ENCODE data around the gene VPS25. TPM values are rescaled to one million over a fixed set of nuclear protein-coding genes. Genes with fewer than 3 reads are reported as not detected.

VPS25 gene
- total RNA-seq, 2 experiments from 2014 or later: 51.9 to 59.4 TPM

DNA sequence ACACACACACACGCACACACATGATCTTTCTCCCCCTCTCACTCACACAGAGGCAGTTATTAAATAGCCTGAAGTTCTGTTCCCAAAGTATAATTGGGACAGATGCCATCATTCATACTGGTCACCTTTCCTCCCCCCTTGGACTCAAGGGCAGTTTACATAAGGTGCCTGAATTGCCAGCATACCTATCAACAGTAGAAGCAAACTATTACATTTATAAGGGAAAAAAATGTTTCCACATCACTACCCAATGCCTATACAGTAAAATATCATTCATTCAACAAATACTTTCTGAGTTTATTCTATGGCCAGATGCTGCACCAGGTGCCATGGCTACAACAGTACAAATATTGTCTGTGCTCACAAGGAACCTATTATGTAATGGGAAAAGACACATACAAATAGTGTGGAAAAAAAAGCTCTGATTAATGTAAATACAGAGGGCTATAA lies 31.7 kb downstream of the VPS25 start:
- Mint-ChIP-seq H3K27me3 (peaks cover 5% of the 10 kb centered on the region), H3K27ac (no peak overlapping the region), H3K4me1 (no peaks in the 10 kb centered on the region), H3K9me3 (no peaks in the 10 kb centered on the region), H3K36me3 (ENCODE audit: low read depth) (peaks cover 4% of the 10 kb centered on the region), H3K4me3 (no peak overlapping the region)
- POLR2A ChIA-PET: no interaction called here
- CTCF ChIA-PET: interaction anchor here (0.6 kb wide), 1 partner anchor 25 kb away, joined by 3 read pairs; no protein-coding TSS in a partner anchor
- no peak for DNase-seq

GRCh38 chr17:42806249-42806648 lies 33.0 kb downstream of the VPS25 start:
- ChIA-PET CTCF (interaction anchor here (0.8 to 1.2 kb wide), 4 partner anchors 12 to 40 kb away, joined by 3 to 6 read pairs (median 4); partner anchors contain the start of genes BECN1 and VPS25), POLR2A (no interaction called here)
- H3K4me1 Mint-ChIP-seq: no peaks in the 10 kb centered on the region
- peaks cover 2% of the 10 kb centered on the region for H3K27me3 Mint-ChIP-seq
- no peaks in the 10 kb centered on the region for H3K9me3 Mint-ChIP-seq
- no peak overlapping the region for H3K27ac Mint-ChIP-seq
- no peak for DNase-seq
- H3K4me3 Mint-ChIP-seq: no peak overlapping the region
- H3K36me3 Mint-ChIP-seq (ENCODE audit: low read depth): peaks cover 9% of the 10 kb centered on the region

GRCh38 chr17:42809250-42809649 lies 36.0 kb downstream of the VPS25 start:
- CTCF ChIA-PET: interaction anchor here (0.6 to 1.8 kb wide), 3 partner anchors 13 to 535 kb away, joined by 3 to 5 read pairs (median 4); partner anchors contain the start of gene BECN1
- POLR2A ChIA-PET: no interaction called here
- Mint-ChIP-seq H3K4me3 (no peak overlapping the region), H3K9me3 (no peaks in the 10 kb centered on the region), H3K36me3 (ENCODE audit: low read depth) (peaks cover 24% of the 10 kb centered on the region), H3K4me1 (no peaks in the 10 kb centered on the region), H3K27me3 (no peaks in the 10 kb centered on the region), H3K27ac (no peak overlapping the region)
- no peak for DNase-seq

- peaks cover 68% of the 10 kb centered on the region for H3K36me3 Mint-ChIP-seq (ENCODE audit: low read depth)
- no peaks in the 10 kb centered on the region for H3K4me1 Mint-ChIP-seq
- H3K4me3 Mint-ChIP-seq: no peak overlapping the region
- no peak for DNase-seq
- ChIA-PET CTCF (interaction anchor here (1.3 to 2.9 kb wide), 2 partner anchors 10 to 42 kb away, joined by 3 to 18 read pairs; partner anchors contain the start of genes BECN1 and VPS25), POLR2A (no interaction called here)
- H3K9me3 Mint-ChIP-seq: no peaks in the 10 kb centered on the region
- peak overlapping the region; percentile 16 for H3K27ac Mint-ChIP-seq
- H3K27me3 Mint-ChIP-seq: no peaks in the 10 kb centered on the region
Observed at GRCh38 chr17:42814633-42815399, 41.6 kb downstream of the VPS25 start.

DNA sequence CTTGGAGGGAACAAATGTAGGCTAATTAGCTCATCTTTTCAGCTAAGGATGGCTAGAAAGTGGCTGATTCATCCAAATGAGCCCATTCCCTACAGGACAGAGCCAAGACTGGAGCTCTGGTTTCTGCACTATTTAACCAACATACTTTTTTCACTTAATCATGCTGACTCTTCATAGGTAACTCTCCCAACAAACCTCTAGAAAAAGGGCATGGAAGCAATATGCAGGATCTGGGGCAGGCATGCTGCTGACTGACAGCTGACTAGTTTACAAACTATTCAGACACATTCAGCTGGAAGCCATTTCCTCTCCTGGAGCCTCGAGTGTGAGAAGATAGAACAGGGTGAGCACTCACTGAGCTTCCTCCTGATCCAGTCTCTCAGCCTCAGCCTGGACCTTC lies 44.6 kb downstream of the VPS25 start:
- Mint-ChIP-seq H3K27me3 (no peaks in the 10 kb centered on the region), H3K4me1 (peaks cover 21% of the 10 kb centered on the region), H3K36me3 (ENCODE audit: low read depth) (peaks cover 73% of the 10 kb centered on the region), H3K27ac (no peak overlapping the region), H3K9me3 (no peaks in the 10 kb centered on the region), H3K4me3 (no peak overlapping the region)
- ChIA-PET POLR2A (no interaction called here), CTCF (interaction anchor here (1.0 to 5.8 kb wide), 4 partner anchors 12 to 30 kb away, joined by 3 to 23 read pairs (median 4); partner anchors contain the start of gene PSME3)
- DNase-seq: no peak

DNA sequence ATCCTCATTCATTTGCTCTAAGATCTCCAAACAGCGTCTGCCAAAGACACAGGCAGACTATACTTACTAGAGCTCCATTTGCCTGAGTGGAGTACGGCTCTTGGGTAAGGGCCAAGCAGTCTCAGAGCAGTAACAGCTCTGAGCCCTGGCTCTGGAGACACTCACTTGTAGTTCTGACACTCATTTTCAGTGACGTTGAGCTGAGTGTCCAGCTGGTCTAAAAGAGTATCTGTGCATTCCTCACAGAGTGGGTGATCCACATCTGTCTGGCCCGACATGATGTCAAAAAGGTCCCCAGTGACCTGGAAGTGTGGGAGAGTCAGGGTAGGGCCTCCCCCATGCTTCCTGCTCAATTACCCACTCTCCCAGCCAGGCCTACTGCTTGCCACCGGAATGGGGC lies 45.1 kb downstream of the VPS25 start:
- H3K36me3 Mint-ChIP-seq (ENCODE audit: low read depth): peaks cover 73% of the 10 kb centered on the region
- no peaks in the 10 kb centered on the region for H3K9me3 Mint-ChIP-seq
- ChIA-PET CTCF (interaction anchor here (1.0 to 5.8 kb wide), 4 partner anchors 12 to 31 kb away, joined by 3 to 23 read pairs (median 4); partner anchors contain the start of gene PSME3), POLR2A (interaction anchor here (0.6 kb wide), 1 partner anchor 32 kb away, joined by 3 read pairs; no protein-coding TSS in a partner anchor)
- no peaks in the 10 kb centered on the region for H3K27me3 Mint-ChIP-seq
- DNase-seq: no peak
- no peak overlapping the region for H3K27ac Mint-ChIP-seq
- H3K4me1 Mint-ChIP-seq: peaks cover 24% of the 10 kb centered on the region
- no peak overlapping the region for H3K4me3 Mint-ChIP-seq

GRCh38 chr17:42819939-42820535 lies 46.8 kb downstream of the VPS25 start:
- no peaks in the 10 kb centered on the region for H3K9me3 Mint-ChIP-seq
- POLR2A ChIA-PET: interaction anchor here (0.5 kb wide), 1 partner anchor 12 kb away, joined by 3 read pairs; no protein-coding TSS in a partner anchor
- no peak overlapping the region for H3K27ac Mint-ChIP-seq
- H3K4me1 Mint-ChIP-seq: peaks cover 36% of the 10 kb centered on the region
- peak; percentile 73 for DNase-seq
- CTCF ChIA-PET: interaction anchor here (0.8 to 5.8 kb wide), 6 partner anchors 8 to 79 kb away, joined by 3 to 23 read pairs (median 4); partner anchors contain the start of gene PSME3
- H3K27me3 Mint-ChIP-seq: no peaks in the 10 kb centered on the region
- H3K36me3 Mint-ChIP-seq (ENCODE audit: low read depth): peaks cover 59% of the 10 kb centered on the region
- H3K4me3 Mint-ChIP-seq: no peak overlapping the region

- Mint-ChIP-seq H3K4me1 (peaks cover 38% of the 10 kb centered on the region), H3K27me3 (no peaks in the 10 kb centered on the region), H3K9me3 (no peaks in the 10 kb centered on the region), H3K27ac (no peak overlapping the region), H3K4me3 (no peak overlapping the region), H3K36me3 (ENCODE audit: low read depth) (peaks cover 50% of the 10 kb centered on the region)
- CTCF ChIA-PET: interaction anchor here (1.6 to 5.8 kb wide), 2 partner anchors 11 to 16 kb away, joined by 5 to 23 read pairs; partner anchors contain the start of gene PSME3
- POLR2A ChIA-PET: no interaction called here
- no peak for DNase-seq
Observed at GRCh38 chr17:42821176-42821575, 47.9 kb downstream of the VPS25 start.

- peaks cover 3% of the 10 kb centered on the region for H3K36me3 Mint-ChIP-seq (ENCODE audit: low read depth)
- peaks cover 27% of the 10 kb centered on the region for H3K4me1 Mint-ChIP-seq
- POLR2A ChIA-PET: no interaction called here
- peaks cover 6% of the 10 kb centered on the region for H3K27me3 Mint-ChIP-seq
- no peak for DNase-seq
- CTCF ChIA-PET: no interaction called here
- H3K4me3 Mint-ChIP-seq: no peak overlapping the region
- no peak overlapping the region for H3K27ac Mint-ChIP-seq
- H3K9me3 Mint-ChIP-seq: no peaks in the 10 kb centered on the region
Observed at GRCh38 chr17:42827472-42827871, 54.2 kb downstream of the VPS25 start.

Small RNA genes within 50 kb of the gene (microRNA-seq; reads per million reads assigned to microRNA genes)
- not detected for gene MIR6781 (ENCODE audit: borderline microRNAs expressed, borderline replicate concordance)

Other genes starting within 250 kb of the VPS25 start
- 10 to 100 TPM; 16.4 to 18.8 TPM for gene NAGLU, start 237.2 kb upstream of the VPS25 start, total RNA-seq
- under 1 TPM; 0.73 to 0.97 TPM for gene HSD17B1, start 220.5 kb upstream of the VPS25 start, total RNA-seq
- gene COASY, start 211.3 kb upstream of the VPS25 start, total RNA-seq: 10 to 100 TPM; 72.5 to 86.1 TPM
- 10 to 100 TPM; 56.7 to 62.3 TPM for gene MLX, start 206.3 kb upstream of the VPS25 start, total RNA-seq
- 10 to 100 TPM; 17.4 to 18.5 TPM for gene PSMC3IP, start 195.7 kb upstream of the VPS25 start, total RNA-seq
- gene RETREG3, start 164.1 kb upstream of the VPS25 start, total RNA-seq: 10 to 100 TPM; 60.2 to 65.9 TPM
- 10 to 100 TPM; 61.6 TPM for gene TUBG1, start 163.8 kb upstream of the VPS25 start, total RNA-seq
- gene TUBG2, start 114.2 kb upstream of the VPS25 start, total RNA-seq: 1 to 10 TPM; 6.7 to 7.2 TPM
- gene PLEKHH3, start 96.5 kb upstream of the VPS25 start, total RNA-seq: 1 to 10 TPM in 1 of 2 experiments, under 1 TPM in 1; 0.85 to 1.3 TPM
- gene CCR10, start 91.6 kb upstream of the VPS25 start, total RNA-seq: under 1 TPM; 0.65 to 0.87 TPM
- 1 to 10 TPM in 1 of 2 experiments, under 1 TPM in 1; 0.81 to 1.0 TPM for gene CNTNAP1, start 90.9 kb upstream of the VPS25 start, total RNA-seq
- 10 to 100 TPM; 52.6 to 54.0 TPM for gene EZH1, start 28.4 kb upstream of the VPS25 start, total RNA-seq
- not detected for gene RAMP2, start 12.2 kb upstream of the VPS25 start, total RNA-seq
- under 1 TPM; 0.47 to 0.77 TPM for gene WNK4, start 7.2 kb downstream of the VPS25 start, total RNA-seq
- 10 to 100 TPM; 41.2 to 45.1 TPM for gene COA3, start 25.3 kb downstream of the VPS25 start, total RNA-seq
- not detected for gene CNTD1, start 25.4 kb downstream of the VPS25 start, total RNA-seq
- gene BECN1, start 50.8 kb downstream of the VPS25 start, total RNA-seq: 10 to 100 TPM; 87.0 to 87.6 TPM
- gene PSME3, start 59.9 kb downstream of the VPS25 start, total RNA-seq: 100 to 1,000 TPM; 110 to 111 TPM
- gene AOC2, start 71.1 kb downstream of the VPS25 start, total RNA-seq: 1 to 10 TPM; 1.5 to 1.9 TPM
- under 1 TPM; 0.56 to 0.79 TPM for gene AOC3, start 77.8 kb downstream of the VPS25 start, total RNA-seq
- not detected for gene G6PC1, start 127.3 kb downstream of the VPS25 start, total RNA-seq
- gene AARSD1, start 191.0 kb downstream of the VPS25 start, total RNA-seq: 10 to 100 TPM; 31.4 to 43.0 TPM
- gene PTGES3L, start 206.6 kb downstream of the VPS25 start, total RNA-seq: under 1 TPM; 0.12 to 0.22 TPM
- gene RUNDC1, start 207.1 kb downstream of the VPS25 start, total RNA-seq: 10 to 100 TPM; 13.0 to 14.0 TPM
- 1,000 to 10,000 TPM; 1,014 to 1,124 TPM for gene RPL27, start 225.0 kb downstream of the VPS25 start, total RNA-seq
- 100 to 1,000 TPM; 125 to 137 TPM for gene IFI35, start 233.3 kb downstream of the VPS25 start, total RNA-seq
- 10 to 100 TPM; 10.2 to 12.8 TPM for gene VAT1, start 248.9 kb downstream of the VPS25 start, total RNA-seq